H7 (cell line): ENCODE data around the gene SNRPB. TPM values are rescaled to one million over a fixed set of nuclear protein-coding genes. Genes with fewer than 3 reads are reported as not detected.
A peak's percentile ranks its signal among the peaks of the same experiment; 100 is the strongest.

ENCODE experiments used
- DNase-seq: peaks from one replicate; pipeline ENCODE4 v3.0.0; 2012
- H3K27me3 ChIP-seq: 2 replicates; pipeline ENCODE4 v1.6.0; 2011; ENCODE audit warnings: mild to moderate bottlenecking, low read length; ENCODE audit not compliant: control insufficient read depth, insufficient read depth
- H3K36me3 ChIP-seq: replicated peaks from 2 replicates; pipeline ENCODE4 v1.5.1; 2011; ENCODE audit warnings: low read length; ENCODE audit not compliant: control insufficient read depth, insufficient read depth
- H3K4me3 ChIP-seq: 2 replicates; pipeline ENCODE4 v1.5.1; 2011; ENCODE audit warnings: low read depth, mild to moderate bottlenecking, control low read depth, low read length, moderate library complexity; ENCODE audit not compliant: insufficient read depth
- total RNA-seq: library from RNA; depleted of rRNA; stranded (reverse); fragments of >200 nt; shearing (Covaris generic); gene quantifications from 2 replicates; pipeline ENCODE4 v1.2.3, GENCODE V29; 2014

Gene SNRPB
- total RNA-seq, 1 experiment from 2014 or later, result 854 TPM

GRCh38 chr20:2485661-2486060 is 15.1 kb upstream of the SNRPB start:
- no peak for DNase-seq
- H3K27me3 ChIP-seq, result no peaks in the 10 kb centered on the region
- no peak overlapping the region for H3K4me3 ChIP-seq
- H3K36me3 ChIP-seq, result no peaks in the 10 kb centered on the region; the same call in 1 of the 2 replicates

- DNase-seq, result no peak
- Histone ChIP-seq H3K36me3 (no peaks in the 10 kb centered on the region; the same call in 1 of the 2 replicates), H3K27me3 (no peaks in the 10 kb centered on the region), H3K4me3 (no peak overlapping the region)
Observed at GRCh38 chr20:2485080-2485479, 14.5 kb upstream of the SNRPB start.

GRCh38 chr20:2483504-2483903 is 12.9 kb upstream of the SNRPB start:
- no peak overlapping the region for H3K4me3 ChIP-seq
- no peaks in the 10 kb centered on the region; the same call in 1 of the 2 replicates for H3K36me3 ChIP-seq
- no peaks in the 10 kb centered on the region for H3K27me3 ChIP-seq
- no peak for DNase-seq

- no peaks in the 10 kb centered on the region; the same call in 1 of the 2 replicates for H3K36me3 ChIP-seq
- no peak overlapping the region for H3K4me3 ChIP-seq
- no peak for DNase-seq
- H3K27me3 ChIP-seq, result no peaks in the 10 kb centered on the region
Observed at GRCh38 chr20:2480381-2480780, 9.8 kb upstream of the SNRPB start.

GRCh38 chr20:2476742-2477615 is 6.4 kb upstream of the SNRPB start:
- H3K36me3 ChIP-seq, result no peaks in the 10 kb centered on the region
- no peaks in the 10 kb centered on the region for H3K27me3 ChIP-seq
- peak; percentile 47 for DNase-seq
- no peak overlapping the region for H3K4me3 ChIP-seq

GRCh38 chr20:2475850-2476741 is 5.5 kb upstream of the SNRPB start:
- Histone ChIP-seq H3K4me3 (no peak overlapping the region), H3K36me3 (no peaks in the 10 kb centered on the region), H3K27me3 (no peaks in the 10 kb centered on the region)
- no peak for DNase-seq

GRCh38 chr20:2473516-2473915 is 2.9 kb upstream of the SNRPB start:
- DNase-seq, result no peak
- Histone ChIP-seq H3K27me3 (no peaks in the 10 kb centered on the region), H3K36me3 (no peaks in the 10 kb centered on the region; the same call in 1 of the 2 replicates), H3K4me3 (no peak overlapping the region)

- H3K27me3 ChIP-seq, result no peaks in the 10 kb centered on the region
- H3K4me3 ChIP-seq, result peak overlapping the region; percentile 91
- DNase-seq, result peak; percentile 64
- H3K36me3 ChIP-seq, result peaks cover 22% of the 10 kb centered on the region
Observed at GRCh38 chr20:2469991-2470422, 582 bp downstream of the SNRPB start.

GRCh38 chr20:2468581-2469407 is 1.8 kb downstream of the SNRPB start:
- H3K4me3 ChIP-seq, result peak overlapping the region; percentile 91
- no peaks in the 10 kb centered on the region for H3K27me3 ChIP-seq
- peaks cover 32% of the 10 kb centered on the region for H3K36me3 ChIP-seq
- no peak for DNase-seq

GRCh38 chr20:2467412-2467811 is 3.2 kb downstream of the SNRPB start:
- H3K36me3 ChIP-seq, result peaks cover 44% of the 10 kb centered on the region
- no peak for DNase-seq
- no peak overlapping the region for H3K4me3 ChIP-seq
- H3K27me3 ChIP-seq, result no peaks in the 10 kb centered on the region

- H3K4me3 ChIP-seq, result no peak overlapping the region
- no peaks in the 10 kb centered on the region for H3K27me3 ChIP-seq
- peaks cover 62% of the 10 kb centered on the region for H3K36me3 ChIP-seq
- no peak for DNase-seq
Observed at GRCh38 chr20:2465100-2465499, 5.5 kb downstream of the SNRPB start.

- Histone ChIP-seq H3K36me3 (peaks cover 65% of the 10 kb centered on the region), H3K27me3 (no peaks in the 10 kb centered on the region)
- peak; percentile 33 for DNase-seq
Observed at GRCh38 chr20:2463616-2464365, 6.8 kb downstream of the SNRPB start.

GRCh38 chr20:2462484-2462883 is 8.1 kb downstream of the SNRPB start:
- no peaks in the 10 kb centered on the region for H3K27me3 ChIP-seq
- H3K4me3 ChIP-seq, result no peak overlapping the region
- no peak for DNase-seq
- peaks cover 61% of the 10 kb centered on the region for H3K36me3 ChIP-seq

More at GRCh38 chr20:2463616-2464365, 6.8 kb downstream of the SNRPB start:
- H3K4me3 ChIP-seq, result no peak overlapping the region
